Measurements from ENCODE around the gene CHST15. TPM values are rescaled to one million over a fixed set of nuclear protein-coding genes. Genes with fewer than 3 reads are reported as not detected.

CHST15 gene
- total RNA-seq, 1 donor from 2014 or later, result 4.5 TPM

DNA sequence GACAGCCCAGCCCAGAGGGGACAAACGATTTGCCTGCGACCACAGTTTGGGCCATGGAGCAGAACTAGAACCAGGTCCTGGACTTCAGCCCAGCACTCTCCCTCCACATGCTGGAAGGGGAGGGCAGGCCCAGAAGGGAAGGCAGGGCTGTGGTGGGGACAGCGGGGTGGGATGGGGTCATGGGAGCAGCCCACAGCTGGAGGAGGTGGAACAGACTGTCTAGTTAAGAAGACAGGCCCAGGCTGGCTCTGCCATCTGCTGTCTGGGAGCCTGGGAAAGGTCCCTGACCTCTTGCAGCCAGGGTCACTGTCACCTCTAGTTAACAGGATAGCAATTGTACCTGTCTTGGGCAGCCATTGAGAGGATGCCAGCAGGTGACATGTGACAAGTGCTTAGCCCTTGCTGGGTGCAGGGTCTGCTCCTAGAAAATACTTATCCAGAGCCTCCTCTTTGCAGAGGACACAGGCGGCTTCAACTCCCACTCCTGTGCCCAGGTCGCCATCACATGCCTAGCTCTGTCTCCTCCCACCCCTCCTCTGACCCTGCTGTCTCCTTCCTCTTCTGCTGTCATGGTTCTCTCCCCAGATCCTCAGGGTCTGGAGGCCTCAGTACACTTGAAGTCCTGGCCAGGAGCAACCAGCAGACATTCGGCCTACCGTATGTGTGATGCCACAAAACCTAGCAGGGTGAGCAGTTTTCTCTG, 37.0 kb upstream of the CHST15 start:
- intact Hi-C loops (cut with micrococcal nuclease), result no loop called here
- DNase-seq, result no peak
- no peaks in the 10 kb centered on the region for H3K9me3 ChIP-seq (replicated peaks)
- H3K27ac ChIP-seq (replicated peaks), result no peak overlapping the region
- H3K27me3 ChIP-seq (ENCODE audit: low read depth), result peaks cover 16% of the 10 kb centered on the region
- H3K4me3 ChIP-seq, result no peak overlapping the region
- H3K4me1 ChIP-seq, result no peaks in the 10 kb centered on the region
- TF ChIP-seq, protein P1, sequence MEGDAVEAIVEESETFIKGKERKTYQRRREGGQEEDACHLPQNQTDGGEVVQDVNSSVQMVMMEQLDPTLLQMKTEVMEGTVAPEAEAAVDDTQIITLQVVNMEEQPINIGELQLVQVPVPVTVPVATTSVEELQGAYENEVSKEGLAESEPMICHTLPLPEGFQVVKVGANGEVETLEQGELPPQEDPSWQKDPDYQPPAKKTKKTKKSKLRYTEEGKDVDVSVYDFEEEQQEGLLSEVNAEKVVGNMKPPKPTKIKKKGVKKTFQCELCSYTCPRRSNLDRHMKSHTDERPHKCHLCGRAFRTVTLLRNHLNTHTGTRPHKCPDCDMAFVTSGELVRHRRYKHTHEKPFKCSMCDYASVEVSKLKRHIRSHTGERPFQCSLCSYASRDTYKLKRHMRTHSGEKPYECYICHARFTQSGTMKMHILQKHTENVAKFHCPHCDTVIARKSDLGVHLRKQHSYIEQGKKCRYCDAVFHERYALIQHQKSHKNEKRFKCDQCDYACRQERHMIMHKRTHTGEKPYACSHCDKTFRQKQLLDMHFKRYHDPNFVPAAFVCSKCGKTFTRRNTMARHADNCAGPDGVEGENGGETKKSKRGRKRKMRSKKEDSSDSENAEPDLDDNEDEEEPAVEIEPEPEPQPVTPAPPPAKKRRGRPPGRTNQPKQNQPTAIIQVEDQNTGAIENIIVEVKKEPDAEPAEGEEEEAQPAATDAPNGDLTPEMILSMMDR (IDR thresholded peaks at IDR 0.05; ENCODE audit: borderline replicate concordance), result no peak
- H3K36me3 ChIP-seq, result no peaks in the 10 kb centered on the region

- no peak overlapping the region for H3K27ac ChIP-seq (replicated peaks)
- peaks cover 16% of the 10 kb centered on the region for H3K27me3 ChIP-seq (ENCODE audit: low read depth)
- no peaks in the 10 kb centered on the region for H3K4me1 ChIP-seq
- no peak for DNase-seq
- TF ChIP-seq, protein P1 (IDR thresholded peaks at IDR 0.05; ENCODE audit: borderline replicate concordance), result no peak
- H3K4me3 ChIP-seq, result no peak overlapping the region
- intact Hi-C loops (cut with micrococcal nuclease), result no loop called here
- no peaks in the 10 kb centered on the region for H3K36me3 ChIP-seq
- no peaks in the 10 kb centered on the region for H3K9me3 ChIP-seq (replicated peaks)
These were observed 36.1 kb upstream of the CHST15 start for GRCh38 chr10:124129471-124129870.

GRCh38 chr10:124128811-124129145, 35.4 kb upstream of the CHST15 start:
- Histone ChIP-seq H3K27ac (replicated peaks) (no peak overlapping the region), H3K27me3 (ENCODE audit: low read depth) (peaks cover 10% of the 10 kb centered on the region), H3K9me3 (replicated peaks) (no peaks in the 10 kb centered on the region), H3K36me3 (no peaks in the 10 kb centered on the region), H3K4me1 (peaks cover under 1% of the 10 kb centered on the region), H3K4me3 (no peak overlapping the region)
- intact Hi-C loops (cut with micrococcal nuclease), result no loop called here
- TF ChIP-seq, protein P1 (IDR thresholded peaks at IDR 0.05; ENCODE audit: borderline replicate concordance), result no peak
- DNase-seq, result no peak

- Histone ChIP-seq H3K9me3 (replicated peaks) (no peaks in the 10 kb centered on the region), H3K4me1 (peaks cover 7% of the 10 kb centered on the region), H3K27ac (replicated peaks) (no peak overlapping the region), H3K4me3 (no peak overlapping the region), H3K36me3 (no peaks in the 10 kb centered on the region), H3K27me3 (ENCODE audit: low read depth) (peaks cover 5% of the 10 kb centered on the region)
- TF ChIP-seq, protein P1 (IDR thresholded peaks at IDR 0.05; ENCODE audit: borderline replicate concordance), result no peak
- intact Hi-C loops (cut with micrococcal nuclease), result no loop called here
- no peak for DNase-seq
These were observed 34.8 kb upstream of the CHST15 start for GRCh38 chr10:124127965-124128810.

DNA sequence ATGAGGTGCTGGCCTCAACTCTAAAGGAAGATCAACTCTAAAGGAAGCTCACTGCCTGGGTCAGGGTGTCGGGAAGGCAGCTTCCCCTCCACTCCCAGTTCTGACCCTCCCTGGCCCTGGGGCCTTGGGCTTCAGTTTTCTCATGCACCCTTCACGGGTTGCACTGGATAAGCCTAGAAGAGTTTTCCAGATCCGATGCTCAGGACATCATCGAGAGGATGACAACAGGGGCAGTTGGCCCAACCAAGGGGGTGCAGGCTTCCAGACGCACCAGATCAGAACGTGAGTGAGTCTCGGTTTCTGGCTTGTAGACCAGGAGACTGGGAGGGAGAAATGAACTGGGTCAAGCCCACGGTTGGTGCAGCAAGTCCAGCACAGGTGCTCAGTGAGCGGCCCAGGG, 34.2 kb upstream of the CHST15 start:
- H3K4me3 ChIP-seq, result no peak overlapping the region
- peaks cover 8% of the 10 kb centered on the region for H3K4me1 ChIP-seq
- H3K27ac ChIP-seq (replicated peaks), result no peak overlapping the region
- intact Hi-C loops (cut with micrococcal nuclease), result no loop called here
- H3K9me3 ChIP-seq (replicated peaks), result no peaks in the 10 kb centered on the region
- H3K36me3 ChIP-seq, result no peaks in the 10 kb centered on the region
- no peak for DNase-seq
- TF ChIP-seq, protein P1 (IDR thresholded peaks at IDR 0.05; ENCODE audit: borderline replicate concordance), result no peak
- peaks cover 4% of the 10 kb centered on the region for H3K27me3 ChIP-seq (ENCODE audit: low read depth)
